GF-D8 (cell line): ENCODE data around the gene BCAS3.
"Not testable (repeated sequence)": the region's sequence is repeated elsewhere in the genome, so short reads cannot be mapped to it uniquely, and the experiment has no call there.

Source experiments
- DNase-seq: peaks from one replicate; lab custom pipeline; 2025; lab: John Stamatoyannopoulos, UW

The BCAS3 gene

GRCh38 chr17:60747069-60747808, 69.6 kb downstream of the BCAS3 start:
- no peak for DNase-seq

- no peak for DNase-seq
Observed at GRCh38 chr17:60748204-60748603, 70.6 kb downstream of the BCAS3 start.

GRCh38 chr17:60749050-60749449, 71.4 kb downstream of the BCAS3 start:
- DNase-seq, result no peak

- no peak for DNase-seq
Observed at GRCh38 chr17:60749708-60750107, 72.1 kb downstream of the BCAS3 start.

- DNase-seq, result no peak
Observed at GRCh38 chr17:60750640-60751039, 73.0 kb downstream of the BCAS3 start.

- no peak for DNase-seq
Observed at GRCh38 chr17:60751884-60752283, 74.2 kb downstream of the BCAS3 start.

GRCh38 chr17:60752873-60753577, 75.4 kb downstream of the BCAS3 start:
- DNase-seq, result no peak

GRCh38 chr17:60754057-60754604, 76.5 kb downstream of the BCAS3 start:
- no peak for DNase-seq

GRCh38 chr17:60756798-60757197, 79.1 kb downstream of the BCAS3 start:
- not testable (repeated sequence) for DNase-seq

GRCh38 chr17:60757437-60757836, 79.8 kb downstream of the BCAS3 start:
- DNase-seq, result no peak

- no peak for DNase-seq
Observed at GRCh38 chr17:60759756-60760155, 82.1 kb downstream of the BCAS3 start.

GRCh38 chr17:60761301-60761700, 83.7 kb downstream of the BCAS3 start:
- not testable (repeated sequence) for DNase-seq

- DNase-seq, result no peak
Observed at GRCh38 chr17:60766778-60767190, 89.1 kb downstream of the BCAS3 start.

- DNase-seq, result no peak
Observed at GRCh38 chr17:60767744-60768308, 90.2 kb downstream of the BCAS3 start.

GRCh38 chr17:60769327-60769726, 91.7 kb downstream of the BCAS3 start:
- DNase-seq, result no peak

- no peak for DNase-seq
Observed at GRCh38 chr17:60770946-60771422, 93.3 kb downstream of the BCAS3 start.

- DNase-seq, result not testable (repeated sequence)
Observed at GRCh38 chr17:60771621-60772020, 94.0 kb downstream of the BCAS3 start.

GRCh38 chr17:60773552-60773951, 95.9 kb downstream of the BCAS3 start:
- DNase-seq, result no peak

- DNase-seq, result no peak
Observed at GRCh38 chr17:60781880-60782412, 104.3 kb downstream of the BCAS3 start.

- DNase-seq, result no peak
Observed at GRCh38 chr17:60782742-60783141, 105.1 kb downstream of the BCAS3 start.

GRCh38 chr17:60790205-60790604, 112.6 kb downstream of the BCAS3 start:
- DNase-seq, result no peak

- no peak for DNase-seq
Observed at GRCh38 chr17:60792250-60792898, 114.7 kb downstream of the BCAS3 start.
